Measurements from ENCODE around the gene RPRD1B.

Gene RPRD1B

GRCh38 chr20:38130687-38131587 lies 97.4 kb downstream of the RPRD1B start:
- no peaks in the 10 kb centered on the region for H3K9me3 ChIP-seq (ENCODE audit: insufficient read depth, low read length, severe bottlenecking)
- TF ChIP-seq CTCF (IDR thresholded peaks at IDR 0.05; ENCODE audit: borderline replicate concordance, extremely low read depth, low read length, poor library complexity, severe bottlenecking) (no peak), EZH2 (IDR thresholded peaks at IDR 0.05; ENCODE audit: borderline replicate concordance, low read depth, low read length, severe bottlenecking) (no peak)
- DNase-seq (no peak), ATAC-seq (ENCODE audit: insufficient read depth, low read depth) (no peak)
- no peak overlapping the region for H2AFZ ChIP-seq (ENCODE audit: low read depth, low read length)
- H3K36me3 ChIP-seq (ENCODE audit: insufficient read depth, low read length) = no peaks in the 10 kb centered on the region
- no peaks in the 10 kb centered on the region for H3K27me3 ChIP-seq (ENCODE audit: insufficient read depth, low read length, poor library complexity)
- no peak overlapping the region for H3K4me3 ChIP-seq (ENCODE audit: low read depth in 1 of 2, low read length in 2 of 2)
- no peak overlapping the region for H3K27ac ChIP-seq (ENCODE audit: low read length)
- no peaks in the 10 kb centered on the region for H3K79me2 ChIP-seq (ENCODE audit: insufficient read depth, low read length)
- peaks cover 4% of the 10 kb centered on the region; the same call in 1 of the 2 replicates for H4K20me1 ChIP-seq (ENCODE audit: insufficient read depth, low read length)
- no peak overlapping the region for H3K9ac ChIP-seq (ENCODE audit: low read depth, low read length)
- H3K4me2 ChIP-seq (ENCODE audit: insufficient read depth, low read length) = no peak overlapping the region
- H3K4me1 ChIP-seq (ENCODE audit: insufficient read depth, low read length) = no peaks in the 10 kb centered on the region

GRCh38 chr20:38131588-38132121 lies 98.1 kb downstream of the RPRD1B start:
- Histone ChIP-seq H4K20me1 (ENCODE audit: insufficient read depth, low read length) (peaks cover 4% of the 10 kb centered on the region; the same call in 1 of the 2 replicates), H3K9me3 (ENCODE audit: insufficient read depth, low read length, severe bottlenecking) (no peaks in the 10 kb centered on the region), H2AFZ (ENCODE audit: low read depth, low read length) (no peak overlapping the region), H3K36me3 (ENCODE audit: insufficient read depth, low read length) (no peaks in the 10 kb centered on the region), H3K4me2 (ENCODE audit: insufficient read depth, low read length) (no peak overlapping the region), H3K4me3 (ENCODE audit: low read depth in 1 of 2, low read length in 2 of 2) (no peak overlapping the region), H3K79me2 (ENCODE audit: insufficient read depth, low read length) (no peaks in the 10 kb centered on the region), H3K27ac (ENCODE audit: low read length) (no peak overlapping the region), H3K4me1 (ENCODE audit: insufficient read depth, low read length) (no peaks in the 10 kb centered on the region), H3K9ac (ENCODE audit: low read depth, low read length) (no peak overlapping the region), H3K27me3 (ENCODE audit: insufficient read depth, low read length, poor library complexity) (no peaks in the 10 kb centered on the region)
- TF ChIP-seq EZH2 (IDR thresholded peaks at IDR 0.05; ENCODE audit: borderline replicate concordance, low read depth, low read length, severe bottlenecking) (no peak), CTCF (IDR thresholded peaks at IDR 0.05; ENCODE audit: borderline replicate concordance, extremely low read depth, low read length, poor library complexity, severe bottlenecking) (no peak)
- DNase-seq (no peak), ATAC-seq (ENCODE audit: insufficient read depth, low read depth) (no peak)

DNA sequence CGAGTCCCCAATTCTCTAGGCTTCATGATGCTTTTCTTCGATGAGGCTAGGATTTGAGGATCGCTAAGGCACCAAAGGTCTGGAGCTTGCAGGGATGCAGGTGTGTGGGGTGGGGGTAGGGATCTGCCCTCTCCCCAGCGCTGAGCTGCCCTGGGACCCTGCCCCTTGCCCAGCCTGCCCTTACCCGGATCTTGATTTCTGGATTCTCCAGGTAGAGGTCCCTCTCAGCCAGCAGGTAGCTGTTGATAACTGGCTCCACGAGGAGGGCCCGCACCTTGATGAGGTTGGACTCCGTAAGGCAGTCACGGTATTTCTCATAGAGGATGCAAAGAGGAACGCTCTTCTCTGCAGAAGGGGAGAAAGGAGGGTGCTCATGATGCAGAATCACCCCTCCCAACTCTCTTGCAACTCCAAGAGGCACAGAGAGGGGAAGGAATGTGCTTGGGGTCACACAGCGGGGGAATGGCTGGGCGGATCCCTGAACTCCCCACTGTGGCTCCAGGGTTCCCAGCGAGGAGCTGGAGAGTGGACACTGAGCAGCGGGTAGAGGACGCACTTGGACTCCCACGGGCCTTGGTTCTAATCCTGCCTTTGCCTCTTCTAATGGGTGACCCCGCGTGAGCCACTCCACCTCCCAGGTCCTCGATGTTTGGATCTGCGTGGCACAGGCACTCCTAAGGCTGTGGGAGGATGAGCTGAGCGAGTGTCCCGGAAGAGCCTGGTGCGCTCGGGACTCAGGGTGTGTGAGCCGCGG lies 98.8 kb downstream of the RPRD1B start:
- Histone ChIP-seq H3K27me3 (ENCODE audit: insufficient read depth, low read length, poor library complexity) (no peaks in the 10 kb centered on the region), H3K4me3 (ENCODE audit: low read depth in 1 of 2, low read length in 2 of 2) (no peak overlapping the region), H3K4me2 (ENCODE audit: insufficient read depth, low read length) (no peak overlapping the region), H3K79me2 (ENCODE audit: insufficient read depth, low read length) (no peaks in the 10 kb centered on the region), H2AFZ (ENCODE audit: low read depth, low read length) (no peak overlapping the region), H3K36me3 (ENCODE audit: insufficient read depth, low read length) (no peaks in the 10 kb centered on the region), H3K4me1 (ENCODE audit: insufficient read depth, low read length) (no peaks in the 10 kb centered on the region), H4K20me1 (ENCODE audit: insufficient read depth, low read length) (peaks cover 4% of the 10 kb centered on the region; the same call in 1 of the 2 replicates), H3K9me3 (ENCODE audit: insufficient read depth, low read length, severe bottlenecking) (no peaks in the 10 kb centered on the region), H3K9ac (ENCODE audit: low read depth, low read length) (no peak overlapping the region), H3K27ac (ENCODE audit: low read length) (no peak overlapping the region)
- DNase-seq = no peak
- no peak for TF ChIP-seq CTCF (IDR thresholded peaks at IDR 0.05; ENCODE audit: borderline replicate concordance, extremely low read depth, low read length, poor library complexity, severe bottlenecking)
- TF ChIP-seq EZH2 (IDR thresholded peaks at IDR 0.05; ENCODE audit: borderline replicate concordance, low read depth, low read length, severe bottlenecking) = no peak
- ATAC-seq (ENCODE audit: insufficient read depth, low read depth) = no peak

Measured in DND-41 (cell line).